Naive thymus-derived CD4-positive, alpha-beta T cell (primary cell): Measurements from ENCODE around the gene TMEM237. TPM values are rescaled to one million over a fixed set of nuclear protein-coding genes. Genes with fewer than 3 reads are reported as not detected.
A peak's percentile ranks its signal among the peaks of the same experiment; 100 is the strongest.

Source experiments
- ATAC-seq: fragments of 150-1000 bp; cut with Tn5 transposase; 2 replicates; pipeline ENCODE4 v1.10.0; 2021; ENCODE audit warnings: mild to moderate bottlenecking, moderate library complexity
- CTCF ChIA-PET: fragments of 350-600 bp; sonication (Branson Sonifier 250); formaldehyde crosslinking; loops from one replicate; lab custom pipeline; 2021; ENCODE audit warnings: antibody characterized with exemption; lab: Charles Lee
- POLR2A ChIA-PET: fragments of 350-600 bp; sonication (Branson Sonifier 250); formaldehyde crosslinking; loops from one replicate; lab custom pipeline; 2021; ENCODE audit warnings: antibody characterized with exemption, inconsistent platforms; lab: Charles Lee
- DNase-seq, 9 donors: peaks; one replicate each; pipeline versions ENCODE4 v3.0.0 to v3.0.0-alpha.2; 2020 to 2022; ENCODE audit warnings: mixed read lengths in 1 of 9
- H3K27ac ChIP-seq: one replicate; pipeline ENCODE4 v1.7.0; 2013; ENCODE audit warnings: mild to moderate bottlenecking, low read depth, low read length, moderate library complexity
- H3K27me3 ChIP-seq, 2 donors: one replicate each; pipeline ENCODE4 v1.7.0; 2013; ENCODE audit warnings: low read length in 2 of 2, mild to moderate bottlenecking in 2 of 2, moderate library complexity in 2 of 2; ENCODE audit not compliant: control insufficient read depth in 2 of 2, insufficient read depth in 2 of 2
- H3K36me3 ChIP-seq, 3 experiments: 1 replicate in 2 of 3; 2 replicates in 1 of 3; pipeline ENCODE4 v1.7.0; 2013; ENCODE audit warnings: low read length in 3 of 3, mild to moderate bottlenecking in 3 of 3, moderate library complexity in 1 of 3; ENCODE audit not compliant: insufficient read depth in 3 of 3, control insufficient read depth in 2 of 3
- H3K4me1 ChIP-seq, 2 donors: one replicate each; pipeline ENCODE4 v1.7.0; 2013; ENCODE audit warnings: low read length in 2 of 2, mild to moderate bottlenecking in 2 of 2, moderate library complexity in 1 of 2; ENCODE audit not compliant: control insufficient read depth in 2 of 2, insufficient read depth in 2 of 2
- H3K4me3 ChIP-seq: 2 replicates; pipeline ENCODE4 v1.7.0; 2013; ENCODE audit warnings: mild to moderate bottlenecking, low read length
- H3K9me3 ChIP-seq, 3 experiments: 1 replicate in 2 of 3; 2 replicates in 1 of 3; pipeline ENCODE4 v1.7.0; 2013; ENCODE audit warnings: low read length in 3 of 3; ENCODE audit not compliant: control insufficient read depth in 2 of 3
- H3K27ac Mint-ChIP-seq, 9 donors: one replicate each; pipeline ENCODE4 v1.8.0; 2020 to 2022; ENCODE audit warnings: mixed read lengths in 9 of 9, mild to moderate bottlenecking in 8 of 9, moderate library complexity in 5 of 9, inconsistent platforms in 2 of 9
- H3K27me3 Mint-ChIP-seq, 5 donors: one replicate each; pipeline ENCODE4 v1.8.0; 2021 to 2022; ENCODE audit warnings: mixed read lengths in 5 of 5, mild to moderate bottlenecking in 1 of 5
- H3K36me3 Mint-ChIP-seq, 5 donors: one replicate each; pipeline ENCODE4 v1.8.0; 2020 to 2022; ENCODE audit warnings: mixed read lengths in 5 of 5, mild to moderate bottlenecking in 3 of 5, inconsistent platforms in 1 of 5
- H3K4me1 Mint-ChIP-seq, 7 donors: one replicate each; pipeline ENCODE4 v1.8.0; 2020 to 2022; ENCODE audit warnings: mixed read lengths in 7 of 7, mild to moderate bottlenecking in 3 of 7, inconsistent platforms in 1 of 7
- H3K4me3 Mint-ChIP-seq, 10 donors: one replicate each; pipeline ENCODE4 v1.8.0; 2020 to 2022; ENCODE audit warnings: mild to moderate bottlenecking in 10 of 10, mixed read lengths in 10 of 10, moderate library complexity in 6 of 10, inconsistent platforms in 2 of 10
- H3K9me3 Mint-ChIP-seq, 11 donors: one replicate each; pipeline ENCODE4 v1.8.0; 2020 to 2022; ENCODE audit warnings: mixed read lengths in 11 of 11, mild to moderate bottlenecking in 4 of 11, inconsistent platforms in 1 of 11, moderate library complexity in 1 of 11
- intact Hi-C, 2 donors: fragments of 100-400 bp; cut with micrococcal nuclease; formaldehyde crosslinking; loops; one replicate each; pipeline ENCODE4 v1.15.1; 2023
- polyA plus RNA-seq, 2 donors: library from polyadenylated mRNA; unstranded; fragments of 300-500 nt; fragmentation: Illumina TruSeq; gene quantifications; one replicate each; pipeline ENCODE4 v1.2.3, GENCODE V29; 2021
- total RNA-seq, 6 experiments: library from RNA in 5 of 6; stranded (reverse) in 5 of 6; gene quantifications; 1 replicate in 5 of 6; 2 replicates in 1 of 6; pipeline ENCODE4 v1.2.3 and lab custom pipeline; 2021 to 2026

Gene TMEM237
- total and polyA plus RNA-seq, 7 experiments from 2014 or later: 2.7 to 13.4 (median 4.0) TPM

DNA sequence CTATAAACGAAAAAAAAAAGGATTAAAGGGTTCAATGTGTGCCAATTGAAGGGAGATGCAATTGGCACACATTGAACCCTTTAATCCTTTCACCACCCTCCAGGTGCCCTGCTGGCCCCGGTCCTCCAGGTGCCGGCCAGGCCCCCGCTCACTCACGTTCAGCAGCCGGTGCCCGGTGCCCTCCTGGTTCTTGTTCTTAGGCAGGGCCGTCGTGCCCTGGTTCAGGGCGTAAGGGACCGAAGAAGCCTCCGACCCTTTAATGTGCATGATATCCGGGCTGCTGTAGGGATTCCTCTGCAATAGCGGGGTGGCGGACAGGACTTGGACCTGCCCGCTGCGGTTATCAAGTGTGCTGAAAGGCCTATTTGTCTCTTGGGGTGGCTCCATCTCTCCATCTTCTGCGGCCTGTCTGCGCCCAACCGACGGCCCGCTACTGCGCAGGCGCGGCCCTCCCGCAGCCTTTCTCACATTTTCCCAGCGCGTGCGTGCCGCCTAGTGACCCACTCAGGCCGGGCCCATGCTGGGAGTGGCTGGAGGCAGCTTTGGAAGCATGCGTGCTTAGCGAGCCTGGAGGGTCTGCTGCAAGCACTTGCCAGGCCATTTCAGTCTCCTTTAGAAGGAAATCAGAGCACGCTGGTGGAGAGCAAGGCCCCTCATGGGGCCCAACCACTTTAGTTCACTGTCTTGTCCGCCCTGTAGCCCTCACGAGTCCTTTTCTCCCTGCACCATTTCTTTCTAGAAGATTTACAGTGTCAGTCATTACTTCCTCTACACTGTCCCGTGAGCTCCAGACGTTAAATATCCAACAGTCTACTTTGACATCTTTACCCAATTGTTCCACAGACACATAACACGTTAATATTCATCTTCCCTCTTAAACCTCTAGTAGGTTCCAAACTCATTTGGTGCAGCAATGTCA lies 24.3 kb downstream of the TMEM237 start:
- no peaks in the 10 kb centered on the region for H3K27me3 ChIP-seq
- H3K4me3 ChIP-seq: no peak overlapping the region
- Mint-ChIP-seq H3K36me3 (no peaks in the 10 kb centered on the region), H3K27me3 (peaks cover 0 to 19% (median 0%) of the 10 kb centered on the region in 5 donors), H3K27ac (no peak overlapping the region), H3K4me3 (no peak overlapping the region), H3K4me1 (no peaks in the 10 kb centered on the region), H3K9me3 (peaks cover 0 to 5% (median 0%) of the 10 kb centered on the region in 11 donors)
- ChIA-PET CTCF (no interaction called here), POLR2A (interaction anchor here (0.7 kb wide), 1 partner anchor 17 kb away, joined by 3 read pairs; no protein-coding TSS in a partner anchor)
- H3K27ac ChIP-seq: no peak overlapping the region
- DNase-seq: no peak
- no peaks in the 10 kb centered on the region for H3K4me1 ChIP-seq
- no peaks in the 10 kb centered on the region for H3K36me3 ChIP-seq
- intact Hi-C loops: no loop called here
- ATAC-seq: peak; percentile 16
- H3K9me3 ChIP-seq: no peaks in the 10 kb centered on the region

DNA sequence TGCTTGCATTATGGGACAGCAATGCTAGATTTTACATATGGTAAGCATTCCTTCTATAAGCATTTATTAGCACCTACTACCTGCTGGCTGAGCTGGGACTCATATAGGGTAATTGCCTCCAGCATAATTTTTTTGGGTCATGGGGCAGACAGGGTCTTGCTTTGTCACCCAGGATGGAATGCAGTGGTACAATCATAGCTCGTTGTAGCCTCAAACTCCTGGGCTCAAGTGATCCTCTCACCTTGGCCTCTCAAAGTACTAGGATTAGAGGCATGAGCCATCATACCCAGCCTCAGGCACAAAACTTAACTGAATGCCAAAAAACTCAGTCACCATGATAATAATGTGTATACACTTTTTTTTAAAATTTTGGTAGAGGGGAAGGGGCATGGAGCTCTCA lies 35.3 kb downstream of the TMEM237 start:
- POLR2A ChIA-PET: no interaction called here
- DNase-seq: no peak
- H3K4me1 Mint-ChIP-seq: no peaks in the 10 kb centered on the region
- Histone ChIP-seq H3K9me3 (no peaks in the 10 kb centered on the region), H3K36me3 (no peaks in the 10 kb centered on the region), H3K4me3 (no peak overlapping the region), H3K27me3 (no peaks in the 10 kb centered on the region), H3K27ac (no peak overlapping the region), H3K4me1 (no peaks in the 10 kb centered on the region)
- H3K36me3 Mint-ChIP-seq: peaks cover 0 to 10% (median 0%) of the 10 kb centered on the region in 5 donors
- H3K27ac Mint-ChIP-seq: no peak overlapping the region
- CTCF ChIA-PET: no interaction called here
- no peak for ATAC-seq
- peaks cover 0 to 24% (median 9%) of the 10 kb centered on the region in 11 donors for H3K9me3 Mint-ChIP-seq
- H3K27me3 Mint-ChIP-seq: peaks cover 2 to 28% (median 11%) of the 10 kb centered on the region in 5 donors
- intact Hi-C loops: no loop called here
- no peak overlapping the region for H3K4me3 Mint-ChIP-seq

DNA sequence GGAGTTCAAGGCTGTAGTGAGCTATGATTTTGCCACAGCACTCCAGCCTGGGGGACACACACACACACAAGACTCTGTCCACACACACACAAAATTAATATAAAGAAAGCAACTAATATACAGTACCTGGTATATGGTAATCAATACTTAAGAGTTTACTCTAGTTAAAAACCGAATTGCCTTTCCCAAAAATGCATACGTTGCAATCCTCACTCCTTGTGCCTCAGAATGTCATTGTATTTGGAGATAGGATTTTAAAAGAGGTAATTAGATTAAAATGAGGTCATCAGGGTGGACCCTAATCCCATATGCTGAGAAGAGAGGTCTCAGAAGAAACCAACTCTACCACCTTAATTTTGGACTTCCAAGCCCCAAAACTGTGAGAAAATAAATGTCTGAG lies 35.7 kb downstream of the TMEM237 start:
- no peaks in the 10 kb centered on the region for H3K4me1 Mint-ChIP-seq
- CTCF ChIA-PET: no interaction called here

DNA sequence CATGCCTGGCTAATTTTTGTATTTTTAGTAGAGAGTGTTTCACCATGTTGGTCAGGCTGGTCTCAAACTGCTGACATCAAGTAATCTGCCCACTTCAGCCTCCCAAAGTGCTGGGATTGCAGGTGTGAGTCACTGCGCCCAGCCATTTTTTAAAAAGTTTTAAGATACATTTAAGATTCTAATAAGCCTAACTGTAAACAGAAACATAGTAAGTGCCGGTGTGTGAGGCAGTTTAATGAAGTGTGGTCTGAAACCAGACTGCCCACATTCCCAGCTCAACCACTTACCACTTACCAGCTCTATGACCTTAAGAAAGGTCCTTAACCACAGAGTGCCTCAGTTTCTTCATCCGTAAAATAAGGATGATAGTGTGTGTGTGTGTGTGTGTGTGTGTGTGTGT lies 42.4 kb downstream of the TMEM237 start:
- intact Hi-C loops: no loop called here
- no peak overlapping the region for H3K27ac Mint-ChIP-seq
- no peak for DNase-seq
- Histone ChIP-seq H3K4me1 (no peaks in the 10 kb centered on the region), H3K36me3 (no peaks in the 10 kb centered on the region), H3K4me3 (no peak overlapping the region), H3K27me3 (peaks cover 0 to 3% of the 10 kb centered on the region in 2 donors), H3K9me3 (no peaks in the 10 kb centered on the region), H3K27ac (no peak overlapping the region)
- peaks cover 5 to 27% (median 15%) of the 10 kb centered on the region in 11 donors for H3K9me3 Mint-ChIP-seq
- no peak overlapping the region for H3K4me3 Mint-ChIP-seq
- no peak for ATAC-seq
- peaks cover 9 to 27% (median 20%) of the 10 kb centered on the region in 5 donors for H3K27me3 Mint-ChIP-seq
- POLR2A ChIA-PET: no interaction called here
- no peaks in the 10 kb centered on the region for H3K4me1 Mint-ChIP-seq
- CTCF ChIA-PET: interaction anchor here (0.6 kb wide), 1 partner anchor 117 kb away, joined by 4 read pairs; no protein-coding TSS in a partner anchor
- peaks cover 2 to 15% (median 12%) of the 10 kb centered on the region in 5 donors for H3K36me3 Mint-ChIP-seq

More for the DNA sequence above, 35.7 kb downstream of the TMEM237 start:
- peaks cover 0 to 24% (median 9%) of the 10 kb centered on the region in 11 donors for H3K9me3 Mint-ChIP-seq
- POLR2A ChIA-PET: interaction anchor here (0.5 kb wide), 1 partner anchor 601 kb away, joined by 3 read pairs; no protein-coding TSS in a partner anchor
- no peak overlapping the region for H3K27ac Mint-ChIP-seq
- no peaks in the 10 kb centered on the region for H3K9me3 ChIP-seq
- H3K4me3 ChIP-seq: no peak overlapping the region
- H3K4me3 Mint-ChIP-seq: no peak overlapping the region
- H3K36me3 Mint-ChIP-seq: peaks cover 0 to 10% (median 0%) of the 10 kb centered on the region in 5 donors
- H3K36me3 ChIP-seq: no peaks in the 10 kb centered on the region
- ATAC-seq (no peak), DNase-seq (no peak)
- intact Hi-C loops: no loop called here
- no peaks in the 10 kb centered on the region for H3K4me1 ChIP-seq
- H3K27me3 ChIP-seq: no peaks in the 10 kb centered on the region
- H3K27me3 Mint-ChIP-seq: peaks cover 3 to 31% (median 11%) of the 10 kb centered on the region in 5 donors
- H3K27ac ChIP-seq: no peak overlapping the region

DNA sequence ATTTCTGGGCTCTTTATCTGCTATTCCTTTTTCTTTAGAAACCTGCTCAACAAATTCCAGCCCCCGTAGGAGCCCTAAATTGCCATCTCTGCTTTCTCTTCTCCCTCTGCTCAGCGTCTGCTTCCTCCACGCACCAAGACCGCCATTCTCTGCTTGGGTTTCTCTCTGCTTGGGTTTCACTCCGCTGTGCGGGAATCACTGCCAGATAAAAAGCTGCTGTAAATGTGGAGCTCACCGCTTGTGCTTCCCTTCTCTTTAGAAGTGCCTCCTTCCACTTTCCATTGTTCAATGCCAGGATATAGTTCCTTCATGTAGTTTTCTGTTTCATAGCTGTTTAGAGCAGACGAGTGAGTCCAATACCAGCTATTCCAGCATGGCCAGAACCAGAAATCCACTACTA lies 45.9 kb downstream of the TMEM237 start:
- H3K4me1 Mint-ChIP-seq: no peaks in the 10 kb centered on the region

DNA sequence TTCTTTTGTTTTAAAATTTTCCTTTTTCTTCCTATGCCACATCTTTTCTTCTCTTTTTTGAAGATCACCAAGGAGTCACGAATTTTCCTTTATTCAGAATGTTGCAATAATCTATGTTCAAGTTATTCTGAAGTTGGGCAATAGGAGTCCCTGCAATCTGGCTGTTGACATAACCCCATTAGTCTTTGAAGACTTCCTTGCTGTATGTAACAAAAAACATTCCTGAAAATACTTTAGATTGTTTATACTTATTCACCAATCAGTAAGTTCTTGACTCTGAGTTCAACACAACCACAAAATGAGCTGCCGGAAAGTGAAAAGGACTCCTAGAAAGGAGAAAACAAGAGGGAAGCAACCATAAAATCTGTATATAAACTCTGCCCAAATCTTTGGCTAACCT lies 62.8 kb downstream of the TMEM237 start:
- no peak overlapping the region for H3K27ac Mint-ChIP-seq
- H3K27me3 Mint-ChIP-seq: peaks cover 0 to 40% (median 9%) of the 10 kb centered on the region in 5 donors
- intact Hi-C loops: no loop called here
- Histone ChIP-seq H3K4me1 (no peaks in the 10 kb centered on the region), H3K27me3 (no peaks in the 10 kb centered on the region), H3K4me3 (no peak overlapping the region), H3K27ac (no peak overlapping the region), H3K9me3 (no peaks in the 10 kb centered on the region), H3K36me3 (no peaks in the 10 kb centered on the region)
- H3K4me3 Mint-ChIP-seq: no peak overlapping the region
- POLR2A ChIA-PET: no interaction called here
- H3K36me3 Mint-ChIP-seq: no peaks in the 10 kb centered on the region
- DNase-seq: no peak
- peaks cover 0 to 2% (median 0%) of the 10 kb centered on the region in 7 donors for H3K4me1 Mint-ChIP-seq
- no peak for ATAC-seq
- CTCF ChIA-PET: no interaction called here
- no peaks in the 10 kb centered on the region for H3K9me3 Mint-ChIP-seq

More for the DNA sequence above, 45.9 kb downstream of the TMEM237 start:
- ATAC-seq (no peak), DNase-seq (no peak)
- ChIA-PET CTCF (no interaction called here), POLR2A (no interaction called here)
- intact Hi-C loops: no loop called here
- no peak overlapping the region for H3K27ac ChIP-seq
- H3K27ac Mint-ChIP-seq: no peak overlapping the region
- H3K9me3 ChIP-seq: no peaks in the 10 kb centered on the region
- H3K36me3 ChIP-seq: no peaks in the 10 kb centered on the region
- peaks cover 6 to 13% (median 11%) of the 10 kb centered on the region in 5 donors for H3K27me3 Mint-ChIP-seq
- H3K9me3 Mint-ChIP-seq: peaks cover 5 to 30% (median 18%) of the 10 kb centered on the region in 11 donors
- no peaks in the 10 kb centered on the region for H3K4me1 ChIP-seq
- H3K36me3 Mint-ChIP-seq: peaks cover 2 to 14% (median 12%) of the 10 kb centered on the region in 5 donors
- H3K4me3 ChIP-seq: no peak overlapping the region
- H3K27me3 ChIP-seq: peaks cover 0 to 3% of the 10 kb centered on the region in 2 donors
- no peak overlapping the region for H3K4me3 Mint-ChIP-seq
